Measurements from ENCODE around the gene NCK2.

The NCK2 gene

GRCh38 chr2:105734762-105735538 is 9.8 kb upstream of the NCK2 start:
- 84 to 96% methylated on average over 4 of the region's 4 CpGs for WGBS, 2 experiments
- no peak overlapping the region for H3K27ac ChIP-seq (ENCODE audit: insufficient read depth, low read depth, low read length, poor library complexity, severe bottlenecking)
- no peak overlapping the region for H3K4me3 ChIP-seq (ENCODE audit: insufficient read depth, low read depth, low read length)
- no peaks in the 10 kb centered on the region for H3K27me3 ChIP-seq (ENCODE audit: control insufficient read depth, insufficient read depth, low read length, poor library complexity, severe bottlenecking)
- no peaks in the 10 kb centered on the region for H3K36me3 ChIP-seq (ENCODE audit: control insufficient read depth, insufficient read depth, low read length)
- H3K9me3 ChIP-seq (ENCODE audit: control insufficient read depth, low read length), result no peaks in the 10 kb centered on the region
- H3K4me1 ChIP-seq (ENCODE audit: control insufficient read depth, insufficient read depth, low read length), result no peaks in the 10 kb centered on the region

- WGBS, 2 experiments, result 79 to 83% methylated on average over 6 of the region's 6 CpGs
- no peak overlapping the region for H3K4me3 ChIP-seq (ENCODE audit: insufficient read depth, low read depth, low read length)
- no peaks in the 10 kb centered on the region for H3K9me3 ChIP-seq (ENCODE audit: control insufficient read depth, low read length)
- no peaks in the 10 kb centered on the region for H3K27me3 ChIP-seq (ENCODE audit: control insufficient read depth, insufficient read depth, low read length, poor library complexity, severe bottlenecking)
- H3K36me3 ChIP-seq (ENCODE audit: control insufficient read depth, insufficient read depth, low read length), result no peaks in the 10 kb centered on the region
- H3K4me1 ChIP-seq (ENCODE audit: control insufficient read depth, insufficient read depth, low read length), result no peaks in the 10 kb centered on the region
- H3K27ac ChIP-seq (ENCODE audit: insufficient read depth, low read depth, low read length, poor library complexity, severe bottlenecking), result no peak overlapping the region
These were observed 8.6 kb upstream of the NCK2 start for GRCh38 chr2:105736145-105736544.

GRCh38 chr2:105737980-105738657 is 6.6 kb upstream of the NCK2 start:
- Histone ChIP-seq H3K4me1 (ENCODE audit: control insufficient read depth, insufficient read depth, low read length) (no peaks in the 10 kb centered on the region), H3K36me3 (ENCODE audit: control insufficient read depth, insufficient read depth, low read length) (no peaks in the 10 kb centered on the region), H3K9me3 (ENCODE audit: control insufficient read depth, low read length) (no peaks in the 10 kb centered on the region), H3K27ac (ENCODE audit: insufficient read depth, low read depth, low read length, poor library complexity, severe bottlenecking) (no peak overlapping the region), H3K27me3 (ENCODE audit: control insufficient read depth, insufficient read depth, low read length, poor library complexity, severe bottlenecking) (peaks cover 2% of the 10 kb centered on the region), H3K4me3 (ENCODE audit: insufficient read depth, low read depth, low read length) (no peak overlapping the region)
- 94 to 95% methylated on average over 5 to 6 of the region's 6 CpGs for WGBS, 2 experiments

- no peaks in the 10 kb centered on the region for H3K36me3 ChIP-seq (ENCODE audit: control insufficient read depth, insufficient read depth, low read length)
- peaks cover 8% of the 10 kb centered on the region for H3K27me3 ChIP-seq (ENCODE audit: control insufficient read depth, insufficient read depth, low read length, poor library complexity, severe bottlenecking)
- H3K4me3 ChIP-seq (ENCODE audit: insufficient read depth, low read depth, low read length), result no peak overlapping the region
- 88 to 95% methylated on average over 6 of the region's 6 CpGs for WGBS, 2 experiments
- no peaks in the 10 kb centered on the region for H3K9me3 ChIP-seq (ENCODE audit: control insufficient read depth, low read length)
- no peak overlapping the region for H3K27ac ChIP-seq (ENCODE audit: insufficient read depth, low read depth, low read length, poor library complexity, severe bottlenecking)
- H3K4me1 ChIP-seq (ENCODE audit: control insufficient read depth, insufficient read depth, low read length), result no peaks in the 10 kb centered on the region
These were observed 6.0 kb upstream of the NCK2 start for GRCh38 chr2:105738658-105739241.

GRCh38 chr2:105739426-105739825 is 5.3 kb upstream of the NCK2 start:
- Histone ChIP-seq H3K9me3 (ENCODE audit: control insufficient read depth, low read length) (no peaks in the 10 kb centered on the region), H3K4me1 (ENCODE audit: control insufficient read depth, insufficient read depth, low read length) (no peaks in the 10 kb centered on the region), H3K36me3 (ENCODE audit: control insufficient read depth, insufficient read depth, low read length) (no peaks in the 10 kb centered on the region), H3K4me3 (ENCODE audit: insufficient read depth, low read depth, low read length) (no peak overlapping the region), H3K27ac (ENCODE audit: insufficient read depth, low read depth, low read length, poor library complexity, severe bottlenecking) (no peak overlapping the region), H3K27me3 (ENCODE audit: control insufficient read depth, insufficient read depth, low read length, poor library complexity, severe bottlenecking) (peaks cover 14% of the 10 kb centered on the region)
- 88 to 90% methylated on average over 8 of the region's 8 CpGs for WGBS, 2 experiments

- WGBS, 2 experiments, result 80 to 88% methylated on average over 7 of the region's 7 CpGs
- no peak overlapping the region for H3K27ac ChIP-seq (ENCODE audit: insufficient read depth, low read depth, low read length, poor library complexity, severe bottlenecking)
- H3K4me1 ChIP-seq (ENCODE audit: control insufficient read depth, insufficient read depth, low read length), result no peaks in the 10 kb centered on the region
These were observed 4.7 kb upstream of the NCK2 start for GRCh38 chr2:105739944-105740530.

GRCh38 chr2:105741174-105741573 is 3.5 kb upstream of the NCK2 start:
- Histone ChIP-seq H3K9me3 (ENCODE audit: control insufficient read depth, low read length) (no peaks in the 10 kb centered on the region), H3K4me3 (ENCODE audit: insufficient read depth, low read depth, low read length) (no peak overlapping the region), H3K36me3 (ENCODE audit: control insufficient read depth, insufficient read depth, low read length) (no peaks in the 10 kb centered on the region), H3K4me1 (ENCODE audit: control insufficient read depth, insufficient read depth, low read length) (no peaks in the 10 kb centered on the region), H3K27ac (ENCODE audit: insufficient read depth, low read depth, low read length, poor library complexity, severe bottlenecking) (no peak overlapping the region), H3K27me3 (ENCODE audit: control insufficient read depth, insufficient read depth, low read length, poor library complexity, severe bottlenecking) (peaks cover 14% of the 10 kb centered on the region)
- whole genome bisulfite sequencing, 2 experiments, result 84 to 85% methylated on average over 3 of the region's 3 CpGs

More at GRCh38 chr2:105739944-105740530, 4.7 kb upstream of the NCK2 start:
- Histone ChIP-seq H3K27me3 (ENCODE audit: control insufficient read depth, insufficient read depth, low read length, poor library complexity, severe bottlenecking) (peaks cover 14% of the 10 kb centered on the region), H3K9me3 (ENCODE audit: control insufficient read depth, low read length) (no peaks in the 10 kb centered on the region), H3K4me3 (ENCODE audit: insufficient read depth, low read depth, low read length) (no peak overlapping the region), H3K36me3 (ENCODE audit: control insufficient read depth, insufficient read depth, low read length) (no peaks in the 10 kb centered on the region)

GRCh38 chr2:105741617-105742016 is 3.1 kb upstream of the NCK2 start:
- Histone ChIP-seq H3K36me3 (ENCODE audit: control insufficient read depth, insufficient read depth, low read length) (no peaks in the 10 kb centered on the region), H3K9me3 (ENCODE audit: control insufficient read depth, low read length) (no peaks in the 10 kb centered on the region), H3K27ac (ENCODE audit: insufficient read depth, low read depth, low read length, poor library complexity, severe bottlenecking) (no peak overlapping the region), H3K4me3 (ENCODE audit: insufficient read depth, low read depth, low read length) (no peak overlapping the region), H3K4me1 (ENCODE audit: control insufficient read depth, insufficient read depth, low read length) (peaks cover 4% of the 10 kb centered on the region), H3K27me3 (ENCODE audit: control insufficient read depth, insufficient read depth, low read length, poor library complexity, severe bottlenecking) (peaks cover 14% of the 10 kb centered on the region)
- WGBS, 2 experiments, result 98% methylated on average over 4 of the region's 4 CpGs

- 4 to 5% methylated on average over 75 of the region's 75 CpGs for WGBS, 2 experiments
- H3K9me3 ChIP-seq (ENCODE audit: control insufficient read depth, low read length), result no peaks in the 10 kb centered on the region
- H3K4me3 ChIP-seq (ENCODE audit: insufficient read depth, low read depth, low read length), result peak overlapping the region; percentile 44
- no peaks in the 10 kb centered on the region for H3K36me3 ChIP-seq (ENCODE audit: control insufficient read depth, insufficient read depth, low read length)
- H3K4me1 ChIP-seq (ENCODE audit: control insufficient read depth, insufficient read depth, low read length), result peaks cover 10% of the 10 kb centered on the region
- H3K27me3 ChIP-seq (ENCODE audit: control insufficient read depth, insufficient read depth, low read length, poor library complexity, severe bottlenecking), result peaks cover 14% of the 10 kb centered on the region
- H3K27ac ChIP-seq (ENCODE audit: insufficient read depth, low read depth, low read length, poor library complexity, severe bottlenecking), result no peak overlapping the region
These were observed 412 bp upstream of the NCK2 start for GRCh38 chr2:105744091-105744908.
